ENCODE measurements around the gene POR. TPM values are rescaled to one million over a fixed set of nuclear protein-coding genes. Genes with fewer than 3 reads are reported as not detected.
"Not testable (repeated sequence)": the region's sequence is repeated elsewhere in the genome, so short reads cannot be mapped to it uniquely, and the experiment has no call there.

The POR gene
- total RNA-seq, 1 experiment from 2014 or later: 53.4 TPM

DNA sequence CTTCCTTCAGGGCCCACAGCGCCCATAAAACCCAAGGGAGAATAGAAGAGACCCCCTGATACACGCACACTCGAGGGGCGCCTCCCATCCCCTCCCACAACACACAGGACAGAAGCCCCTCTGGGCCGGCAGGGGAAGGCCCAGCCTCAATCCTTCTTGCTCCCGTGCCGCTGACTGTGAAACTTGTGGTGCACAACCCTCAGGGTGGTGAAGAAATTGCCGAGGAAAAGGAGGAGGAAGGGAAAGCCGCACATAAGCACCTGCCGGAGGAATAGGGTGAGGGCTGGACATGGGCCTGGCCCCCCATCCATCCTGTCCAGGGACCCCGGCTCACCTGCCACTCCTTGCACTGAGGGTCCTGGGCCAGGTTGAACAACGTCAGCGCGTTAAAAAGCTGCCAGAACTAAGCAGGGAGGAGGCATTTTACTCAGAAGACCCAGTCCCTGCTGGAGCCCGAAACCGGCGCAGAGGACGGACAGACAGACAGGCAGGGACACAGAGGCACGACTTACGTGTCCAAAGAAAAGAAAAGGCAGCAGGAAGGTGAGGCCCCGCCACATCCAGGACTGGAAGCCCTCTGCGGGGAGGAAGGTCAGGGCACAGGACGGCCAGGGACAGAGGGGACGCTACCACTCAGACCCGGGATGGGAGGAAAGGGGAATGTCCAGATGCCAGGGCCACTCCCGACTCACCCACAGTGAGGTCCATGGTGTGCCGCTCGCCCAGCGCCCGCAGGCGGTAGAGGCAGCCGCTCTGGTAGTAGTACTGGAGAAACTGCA lies 72.3 kb downstream of the POR start:
- no peak for DNase-seq (ENCODE audit: extremely low read depth, low read depth)

DNA sequence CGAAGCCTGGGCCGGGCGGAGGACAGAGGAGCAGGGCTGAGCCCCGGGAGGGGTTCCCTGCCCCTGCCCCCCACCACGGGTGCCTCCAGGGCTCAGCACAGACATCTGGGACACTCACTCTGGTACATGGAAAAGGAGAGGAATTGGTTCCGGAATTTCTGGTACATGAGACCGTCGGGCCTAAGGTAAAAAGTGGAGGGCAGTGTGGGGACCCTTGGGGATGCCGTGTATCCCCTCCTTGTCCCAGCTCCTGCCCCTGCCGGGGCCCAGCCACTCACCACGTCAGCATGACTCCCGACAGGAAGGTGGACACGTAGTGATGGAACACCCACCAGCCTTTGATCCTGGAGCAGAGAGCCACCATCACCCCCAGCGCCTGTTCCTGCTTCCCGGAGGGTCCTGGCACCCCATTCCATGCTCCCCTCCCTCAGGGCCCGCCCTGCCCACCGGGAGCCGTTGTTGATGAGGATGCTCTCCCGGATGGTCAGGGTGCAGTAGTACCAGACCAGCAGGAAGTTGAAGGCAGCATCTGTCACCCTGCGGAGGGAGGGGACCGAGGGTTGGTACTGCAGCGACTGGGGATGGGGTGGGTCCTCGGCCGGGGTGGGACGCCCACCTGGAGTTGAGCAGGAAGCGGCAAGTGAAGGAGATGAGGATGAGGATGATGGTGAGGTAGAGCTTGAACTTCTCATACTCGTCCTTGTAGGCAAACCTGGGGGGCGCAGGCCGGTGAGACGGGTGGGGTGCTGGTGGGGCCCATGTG lies 73.0 kb downstream of the POR start:
- DNase-seq (ENCODE audit: extremely low read depth, low read depth): no peak

DNA sequence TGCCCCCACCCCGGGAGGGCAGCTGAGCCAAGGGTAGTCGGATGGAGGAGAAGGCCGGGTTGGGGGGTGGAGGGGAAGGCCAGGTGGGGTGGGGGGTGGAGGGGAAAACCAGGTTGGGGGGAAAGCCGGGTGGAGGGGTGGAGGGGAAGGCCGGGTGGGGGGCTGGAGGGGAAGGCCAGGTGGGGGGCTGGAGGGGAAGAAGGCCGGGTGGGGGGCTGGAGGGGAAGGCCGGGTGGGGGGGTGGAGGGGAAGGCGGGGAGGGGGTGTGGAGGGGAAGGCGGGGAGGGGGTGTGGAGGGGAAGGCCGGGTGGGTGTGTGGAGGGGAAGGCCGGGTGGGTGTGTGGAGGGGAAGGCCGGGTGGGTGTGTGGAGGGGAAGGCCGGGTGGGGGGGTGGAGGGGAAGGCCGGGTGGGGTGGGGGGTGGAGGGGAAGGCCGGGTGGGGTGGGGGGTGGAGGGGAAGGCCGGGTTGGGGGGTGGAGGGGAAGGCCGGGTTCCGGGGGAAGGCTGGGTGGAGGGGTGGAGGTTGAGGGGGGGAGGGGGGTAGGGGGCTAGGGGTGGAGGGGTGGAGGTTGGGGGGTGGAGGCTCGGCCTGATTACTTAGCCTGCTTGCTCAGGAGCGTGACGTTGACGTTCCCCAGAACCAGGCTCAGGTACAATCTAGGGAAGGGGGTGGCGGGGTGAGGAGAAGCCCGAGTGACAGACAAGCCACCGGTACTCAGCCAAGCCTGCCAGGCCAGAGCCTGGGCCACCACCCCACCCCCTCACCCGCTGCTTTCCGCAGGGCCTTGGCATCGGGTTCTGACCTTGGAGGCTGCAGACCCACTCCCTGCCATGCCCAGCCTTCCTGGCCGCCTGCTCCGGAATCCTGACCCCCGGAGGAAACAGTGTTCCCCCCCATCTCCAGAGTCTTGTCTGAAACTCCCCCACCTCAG lies 73.9 kb downstream of the POR start:
- DNase-seq (ENCODE audit: extremely low read depth, low read depth): no peak

DNA sequence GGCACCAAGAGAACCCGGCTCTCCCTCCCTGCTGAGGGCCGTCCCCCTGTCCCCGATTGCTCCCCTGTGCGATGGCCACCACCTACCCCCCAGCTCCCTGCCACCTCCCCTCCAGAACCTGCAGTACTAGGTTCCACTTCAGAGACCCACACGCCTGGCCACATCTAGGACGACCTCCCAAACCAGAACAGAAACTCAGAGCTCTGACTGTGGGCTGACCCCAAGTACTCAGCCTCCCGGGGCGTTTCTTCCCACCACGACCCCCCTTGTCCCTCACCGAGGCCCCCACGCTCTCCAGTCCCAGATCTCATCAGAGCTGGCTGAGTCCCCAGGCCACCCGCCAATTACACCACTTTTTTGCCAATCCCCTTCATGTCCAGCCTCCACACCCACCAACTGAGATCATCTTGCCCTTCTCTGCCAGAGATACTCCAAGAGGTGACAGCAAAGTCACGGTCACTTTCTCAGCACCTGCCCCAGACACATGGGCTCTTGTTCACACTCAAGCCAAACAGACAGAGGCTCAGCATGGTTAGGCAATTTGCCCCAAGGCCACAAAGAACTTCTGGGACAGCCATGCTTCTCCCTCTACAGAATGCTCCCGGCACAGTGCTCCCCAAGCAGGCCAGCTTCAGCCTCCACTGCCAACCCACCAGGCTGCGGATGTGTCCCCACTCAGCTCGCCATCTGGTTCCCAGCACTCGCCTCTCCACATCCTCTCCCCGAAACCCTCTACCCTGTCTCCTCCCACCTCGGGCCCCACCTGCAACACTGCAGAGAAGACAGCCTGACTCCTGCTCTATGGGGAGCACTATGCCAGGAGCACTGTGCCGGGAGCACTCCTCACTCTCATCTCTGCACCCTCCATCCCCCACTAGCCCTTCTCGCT lies 74.8 kb downstream of the POR start:
- no peak for DNase-seq (ENCODE audit: extremely low read depth, low read depth)

DNA sequence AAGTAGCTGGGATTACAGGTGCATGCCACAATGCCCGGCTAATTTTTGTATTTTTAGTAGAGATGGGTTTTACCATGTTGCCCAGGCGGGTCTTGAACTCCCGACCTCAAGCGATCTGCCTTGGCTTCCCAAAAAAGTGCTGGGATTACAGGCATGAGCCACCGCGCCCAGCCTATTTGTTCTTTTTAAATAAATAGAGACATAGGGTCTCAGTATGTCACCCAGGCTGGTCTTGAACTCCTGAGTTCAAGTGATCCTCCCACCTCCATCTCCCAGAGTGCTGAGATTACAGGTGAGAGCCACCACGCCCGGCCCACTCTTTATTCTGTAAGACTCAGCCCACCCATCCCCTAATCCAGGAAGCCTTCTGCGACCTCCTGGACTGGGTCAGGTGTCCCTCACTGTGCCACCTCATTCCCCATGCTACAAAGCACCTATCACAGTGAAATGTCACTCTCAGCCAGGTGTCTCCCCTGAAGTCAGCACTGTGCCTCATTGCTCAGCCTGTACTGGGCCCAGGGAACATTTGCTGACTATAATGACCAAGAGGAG lies 76.7 kb downstream of the POR start:
- DNase-seq (ENCODE audit: extremely low read depth, low read depth): no peak

DNA sequence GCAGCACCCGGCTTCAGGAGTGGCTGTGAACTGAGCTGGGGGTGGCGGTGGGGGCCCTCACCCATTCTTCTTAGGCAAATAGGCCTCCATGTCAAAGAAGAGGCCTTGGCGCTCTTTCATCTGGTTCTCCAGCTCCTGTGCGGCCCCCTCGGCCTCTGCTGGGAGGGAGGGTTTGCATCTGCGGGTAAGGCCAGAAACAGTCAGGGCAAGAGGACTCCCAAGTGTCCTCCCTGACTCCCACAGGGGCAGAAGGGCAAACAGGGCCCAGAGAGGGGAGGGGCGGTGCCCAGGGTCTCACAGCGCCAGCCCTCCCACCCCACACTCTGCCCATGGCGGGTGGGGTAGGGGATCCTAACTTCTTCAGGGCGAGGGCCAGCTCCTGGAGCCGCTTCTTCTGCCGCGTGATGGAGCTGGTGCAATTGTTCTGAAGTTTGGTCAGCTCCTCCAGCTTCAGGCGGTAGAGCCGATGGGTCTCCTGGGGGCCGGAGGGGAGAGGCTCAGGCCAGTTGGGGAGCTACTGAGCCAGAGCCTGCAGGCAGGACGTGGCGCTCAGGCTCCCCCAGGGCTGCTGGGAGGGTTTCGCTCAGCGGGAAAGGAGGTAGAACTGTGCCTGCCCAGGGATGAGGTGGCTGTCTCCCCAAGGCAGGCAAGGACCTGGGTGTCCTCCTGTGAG lies 77.3 kb downstream of the POR start:
- DNase-seq (ENCODE audit: extremely low read depth, low read depth): no peak

DNA sequence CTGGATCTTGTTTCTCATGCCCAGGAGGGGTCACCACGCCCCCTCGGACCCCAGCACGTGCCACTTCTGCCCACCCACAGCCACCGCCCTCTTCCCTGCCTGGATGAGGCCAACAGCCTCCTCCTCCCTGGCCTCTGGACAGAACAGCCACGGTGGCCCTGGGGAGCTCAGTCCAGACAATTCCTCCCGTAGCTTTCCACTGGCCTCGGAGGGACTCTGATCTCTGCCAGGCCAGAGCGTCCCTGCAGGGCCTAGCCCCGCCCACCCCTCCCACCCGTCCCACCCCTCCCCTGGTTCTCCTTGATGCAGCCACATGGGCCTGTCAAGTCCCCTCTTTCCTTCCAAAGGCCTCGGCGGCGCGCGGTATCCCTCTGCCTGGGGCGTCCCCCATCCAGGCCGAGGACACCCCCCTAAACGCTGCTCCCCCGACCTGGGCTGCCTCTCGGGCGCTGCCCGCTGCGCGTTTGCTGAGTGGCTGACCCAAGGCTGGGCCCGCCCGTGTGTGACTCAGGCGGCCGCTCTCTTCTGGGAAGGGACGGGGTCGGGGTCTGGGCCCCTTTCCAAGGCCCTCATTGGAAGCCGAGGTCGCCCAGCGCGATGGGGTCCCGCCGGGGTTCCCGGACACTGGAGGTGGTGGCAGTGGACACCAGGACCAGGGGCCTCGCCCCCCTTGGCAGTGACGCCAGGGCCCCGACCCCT lies 78.9 kb downstream of the POR start:
- DNase-seq (ENCODE audit: extremely low read depth, low read depth): peak; percentile 13

DNA sequence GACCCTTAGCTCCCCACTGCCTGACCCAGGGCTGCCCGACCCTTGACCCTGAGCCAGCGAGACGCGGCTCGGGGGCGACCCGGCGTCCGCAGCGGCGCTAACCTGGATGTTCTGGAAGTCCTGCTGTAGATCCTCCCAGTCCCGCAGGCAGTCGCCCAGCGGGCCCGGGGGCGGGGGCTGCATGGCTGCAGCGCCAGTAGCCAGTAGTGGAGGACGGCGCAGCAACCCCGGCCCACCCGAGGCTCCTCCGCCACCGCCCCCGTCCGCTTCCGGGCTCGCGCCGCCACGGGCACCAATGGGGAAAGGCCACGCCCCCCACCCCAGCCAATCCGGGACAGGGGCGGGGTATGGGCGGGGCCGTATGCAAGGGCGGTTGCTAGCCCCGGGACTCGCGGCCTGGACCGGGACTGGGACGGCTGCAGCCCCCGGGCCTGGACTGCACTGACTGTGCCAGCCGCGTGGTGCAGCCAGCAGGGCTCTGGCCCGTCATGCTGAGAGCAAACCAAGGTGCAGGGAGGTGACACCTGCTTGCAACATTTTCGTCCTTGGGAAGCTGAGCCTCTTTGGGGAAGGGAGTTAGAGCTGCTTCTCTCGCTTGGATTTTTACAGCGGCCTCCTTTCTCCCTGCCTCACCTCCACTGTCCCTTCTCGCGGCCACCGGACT lies 79.6 kb downstream of the POR start, which contains the start of gene TMEM120A:
Gene TMEM120A, minus strand, starts transcription at position 208 of the 664 bp plus-strand sequence. Its CDS starts 25 bp downstream, at position 183.
- peak; percentile 89 for DNase-seq (ENCODE audit: extremely low read depth, low read depth)

DNA sequence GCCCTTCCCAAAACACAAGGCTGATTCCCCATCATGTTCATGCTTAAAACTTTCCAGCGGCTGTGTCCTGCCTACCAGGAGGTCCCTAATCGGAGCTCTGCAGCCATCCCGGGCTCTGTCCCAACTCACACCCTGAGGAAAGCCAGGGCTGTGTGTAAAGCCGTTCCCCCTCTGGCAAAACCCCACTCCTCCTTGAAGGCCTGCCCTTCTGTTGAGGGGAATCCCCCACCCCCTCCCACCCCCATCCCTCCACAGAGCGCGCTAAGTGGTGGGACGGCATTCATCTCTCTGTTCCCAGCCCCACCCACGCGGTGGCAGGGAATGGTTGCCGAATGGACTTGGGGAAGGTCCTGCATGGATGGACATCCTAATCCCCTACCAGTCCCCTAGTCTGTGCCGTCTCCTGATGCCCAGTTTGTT lies 80.1 kb downstream of the POR start:
- no peak for DNase-seq (ENCODE audit: extremely low read depth, low read depth)

DNA sequence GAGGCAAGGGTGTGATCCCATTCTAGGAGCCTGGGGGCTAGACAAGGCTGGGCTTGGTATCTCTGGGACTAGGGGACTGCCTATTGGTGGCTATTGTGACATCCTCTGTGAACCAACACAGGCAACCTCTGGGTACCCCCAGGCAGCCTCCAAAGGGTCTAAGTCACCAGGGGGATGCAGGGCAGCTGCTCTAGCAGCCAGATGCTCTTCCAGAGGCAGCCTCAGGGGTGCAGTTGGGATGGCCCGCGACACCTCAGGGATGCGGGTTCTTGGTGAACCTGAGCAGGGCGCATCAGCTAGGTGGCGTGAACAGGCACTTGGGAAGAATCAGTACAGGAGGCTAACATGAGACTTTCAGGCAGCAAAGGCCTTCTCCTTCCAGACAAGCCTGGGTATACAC lies 81.0 kb downstream of the POR start:
- DNase-seq (ENCODE audit: extremely low read depth, low read depth): no peak

DNA sequence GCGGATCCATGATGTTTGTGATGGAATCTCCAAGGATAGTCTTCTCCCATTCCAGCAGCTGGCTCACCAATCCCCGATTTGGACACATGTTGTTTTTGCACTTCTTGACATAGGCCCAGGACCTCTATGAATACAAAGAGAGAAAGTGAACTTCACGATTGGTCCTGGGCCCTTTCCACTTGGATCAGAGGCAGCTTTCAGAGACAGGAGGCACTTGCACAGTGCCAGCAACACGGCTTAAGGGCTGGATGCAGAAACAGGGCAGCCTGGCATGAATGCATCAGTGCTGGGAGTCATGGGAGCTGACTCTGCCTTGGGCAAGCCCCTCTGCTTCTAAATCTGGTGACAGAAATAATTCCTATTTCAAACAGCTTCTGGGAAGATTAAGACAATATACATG lies 81.5 kb downstream of the POR start:
- no peak for DNase-seq (ENCODE audit: extremely low read depth, low read depth)

DNA sequence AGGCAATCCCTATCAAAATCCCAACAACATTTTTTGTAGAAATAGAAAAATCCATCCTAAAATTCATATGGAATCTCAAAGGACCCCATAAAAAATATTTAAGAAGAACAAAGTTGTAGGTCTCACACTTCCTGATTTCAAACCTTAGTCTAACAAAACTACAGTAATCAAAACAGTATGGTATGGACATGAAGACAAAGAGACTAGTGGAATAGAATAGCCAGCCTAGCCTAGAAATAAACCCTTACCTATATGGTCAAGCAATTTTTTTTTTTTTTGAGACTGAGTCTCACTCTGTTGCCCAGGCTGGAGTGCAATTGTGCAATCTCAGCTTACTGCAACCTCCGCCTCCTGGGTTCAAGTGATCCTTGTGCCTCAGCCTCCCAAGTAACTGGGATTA lies 83.1 kb downstream of the POR start:
- DNase-seq (ENCODE audit: extremely low read depth, low read depth): no peak

DNA sequence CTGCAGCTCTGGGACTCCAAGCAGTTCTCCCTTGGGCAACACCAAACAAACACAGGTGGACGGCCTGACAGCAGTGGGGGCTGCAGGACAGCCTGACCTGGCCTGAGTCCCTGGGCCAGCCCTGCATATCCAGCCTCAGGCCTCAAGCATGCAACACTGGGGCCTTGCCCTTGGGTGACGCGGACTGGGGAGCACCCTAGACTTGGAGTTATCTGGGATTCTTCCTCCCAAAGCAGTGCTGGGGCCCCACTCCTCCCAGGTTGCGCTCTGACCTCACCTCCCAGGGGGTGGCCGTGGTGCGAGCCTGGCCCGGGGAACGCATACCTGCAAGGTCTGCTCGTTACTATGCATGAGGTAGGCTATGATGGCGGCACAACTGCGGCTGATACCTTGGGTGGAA lies 85.6 kb downstream of the POR start:
- DNase-seq (ENCODE audit: extremely low read depth, low read depth): no peak

DNA sequence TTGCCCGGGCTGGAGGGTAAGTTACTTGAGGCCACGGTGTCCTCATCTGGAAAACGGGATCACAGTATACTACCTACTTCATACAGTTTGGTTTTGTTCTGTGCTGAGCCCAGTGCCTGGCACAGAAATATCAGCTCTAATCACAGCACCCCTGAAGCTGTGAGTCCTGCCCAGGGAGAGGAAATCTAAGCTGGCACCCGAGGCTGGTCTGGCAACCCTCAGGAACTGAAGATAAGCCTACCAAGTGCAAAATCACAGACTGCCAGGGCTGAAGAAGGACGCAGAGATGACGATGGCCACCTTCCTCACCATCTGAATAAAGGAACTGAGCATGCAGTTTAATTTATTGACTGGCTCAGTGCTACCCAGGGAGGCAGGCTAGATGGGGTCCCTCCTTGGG lies 87.2 kb downstream of the POR start:
- no peak for DNase-seq (ENCODE audit: extremely low read depth, low read depth)

DNA sequence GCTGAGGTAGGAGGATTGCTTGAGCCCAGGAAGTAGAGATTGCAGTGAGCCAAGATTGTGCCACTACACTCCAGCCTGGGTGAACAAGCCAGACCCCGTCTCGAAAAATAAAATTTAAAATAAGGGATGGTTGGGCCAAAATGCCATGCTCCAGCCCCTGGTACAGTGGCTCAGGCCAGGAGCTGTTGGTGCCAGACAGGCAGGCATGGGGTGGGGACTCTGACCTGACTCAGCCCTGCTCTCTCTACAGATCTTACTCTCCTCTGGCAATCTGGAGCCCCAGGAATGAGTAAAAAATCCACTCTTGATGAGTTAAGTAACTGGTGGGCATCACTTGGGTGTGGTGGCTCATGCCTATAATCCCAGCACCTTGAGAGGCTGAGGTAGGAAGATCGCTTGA lies 87.9 kb downstream of the POR start:
- DNase-seq (ENCODE audit: extremely low read depth, low read depth): no peak

DNA sequence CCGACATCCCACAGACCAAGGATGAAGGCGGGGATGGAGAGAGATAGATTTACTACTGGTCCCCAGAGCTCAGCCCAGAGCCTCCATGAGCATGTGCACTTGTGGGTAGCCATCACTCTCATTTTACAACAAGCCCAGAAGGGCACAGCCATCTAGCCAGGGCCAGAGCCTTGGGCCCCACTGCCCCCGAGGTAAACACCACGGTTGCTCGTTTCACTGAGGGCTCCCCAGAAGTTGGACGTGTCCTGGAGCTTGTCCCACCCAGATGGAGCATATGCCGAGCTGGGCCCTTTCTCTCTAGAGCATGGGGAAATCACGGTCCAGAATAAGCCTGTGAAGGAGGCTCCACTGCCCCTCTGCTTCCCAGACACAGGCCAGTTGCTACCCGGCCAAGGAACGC lies 88.4 kb downstream of the POR start:
- DNase-seq (ENCODE audit: extremely low read depth, low read depth): no peak

DNA sequence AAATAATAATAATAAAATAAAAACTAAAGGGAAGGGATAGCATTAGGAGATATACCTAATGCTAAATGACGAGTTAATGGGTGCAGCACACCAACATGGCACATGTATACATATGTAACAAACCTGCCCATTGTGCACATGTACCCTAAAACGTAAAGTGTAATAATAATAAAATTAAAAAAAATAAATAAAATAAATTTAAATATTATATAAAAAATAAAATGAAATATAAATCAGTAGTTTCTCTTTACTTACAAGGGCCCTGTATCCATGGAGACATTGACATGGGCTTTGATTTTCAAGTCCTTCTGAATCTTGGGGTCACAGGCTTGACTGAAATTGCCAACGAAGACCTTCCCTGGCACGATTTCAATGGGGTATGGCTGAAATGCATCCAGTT lies 90.0 kb downstream of the POR start:
- DNase-seq (ENCODE audit: extremely low read depth, low read depth): not testable (repeated sequence)

DNA sequence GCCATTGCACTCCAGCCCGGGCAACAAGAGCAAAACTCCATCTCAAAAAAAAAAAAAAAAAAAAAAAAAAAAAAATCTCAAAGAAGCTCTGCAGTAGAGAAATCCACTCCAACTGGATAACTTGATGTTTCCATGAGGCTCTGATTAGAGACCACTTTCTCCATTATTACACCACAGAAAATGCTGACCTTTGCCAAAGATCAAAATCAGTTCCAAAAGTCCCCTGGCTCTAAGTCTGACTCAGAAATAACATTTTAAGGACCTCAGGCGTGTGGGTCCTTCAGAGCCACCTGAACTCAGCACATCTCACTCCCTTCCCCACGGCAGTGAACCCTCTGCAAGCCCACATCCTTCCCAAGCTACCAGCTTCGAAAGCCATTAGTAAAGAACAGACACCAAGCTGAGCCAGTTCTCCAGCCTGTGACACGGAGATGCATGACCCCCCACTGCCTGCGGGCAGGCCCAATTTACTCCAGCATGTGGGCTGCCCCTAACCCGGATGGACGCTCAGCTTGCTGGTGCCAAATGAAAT lies 93.3 kb downstream of the POR start:
- DNase-seq (ENCODE audit: extremely low read depth, low read depth): no peak
